NCI-H2227 treated with DMSO at 0.1 percent for 48 hours (cell line): ENCODE results near the gene LETM1.

Experiments used
- DNase-seq: peaks from one replicate; lab custom pipeline; 2025; lab: John Stamatoyannopoulos, UW

LETM1 gene

DNA sequence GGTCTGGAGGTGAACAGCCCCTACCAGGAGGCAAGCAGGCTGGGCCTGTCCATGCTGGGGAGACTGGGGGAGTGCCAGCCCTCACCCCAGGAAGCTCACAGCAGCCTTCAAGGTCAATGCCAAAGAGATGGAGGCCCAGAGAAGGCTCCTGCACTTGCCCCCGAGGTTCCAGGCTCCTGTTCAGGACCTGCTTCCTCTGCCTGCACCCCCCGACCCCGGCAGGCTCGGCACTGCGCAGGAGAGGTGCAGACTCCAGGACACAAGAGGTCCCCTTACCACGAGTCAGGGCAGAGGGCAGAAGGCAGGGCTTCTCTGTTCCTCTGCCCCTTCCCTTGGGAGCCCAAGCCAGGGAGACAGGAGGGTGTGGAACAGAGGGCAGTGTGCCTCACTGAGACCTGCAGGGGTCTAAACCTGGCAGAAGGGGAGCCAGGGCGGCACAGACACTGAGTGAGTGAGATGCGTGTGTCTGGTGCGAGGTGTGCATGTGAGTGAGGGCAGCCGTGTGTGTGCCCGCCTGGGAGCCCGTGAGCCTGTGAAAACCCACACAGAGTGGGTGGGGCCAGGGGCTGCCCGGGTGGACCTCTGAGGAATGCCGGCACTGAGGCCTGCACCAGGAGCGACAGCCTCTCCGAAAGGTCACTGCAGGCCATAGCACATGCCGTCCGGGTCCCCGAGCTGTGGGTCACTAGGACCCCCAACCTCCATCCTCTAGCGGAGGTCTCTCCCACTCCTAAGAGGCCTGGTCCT is 93.5 kb downstream of the LETM1 start:
- no peak for DNase-seq
